GM12891 (cell line): ENCODE measurements around the gene MED12L.

Source experiments
- POLR2A ChIP-seq: IDR thresholded peaks from 2 replicates; pipeline ENCODE4 v1.6.1; 2011; ENCODE audit warnings: low read depth, low read length, control low read depth
- POLR2AphosphoS5 ChIP-seq: IDR thresholded peaks from 2 replicates; pipeline ENCODE4 v1.6.1; 2011; ENCODE audit warnings: low read depth, low read length, control low read depth
- POU2F2 ChIP-seq: IDR thresholded peaks from 2 replicates; pipeline ENCODE4 v1.6.1; 2011; ENCODE audit warnings: low read depth, mild to moderate bottlenecking, control low read depth, low read length, moderate library complexity
- TAF1 ChIP-seq: IDR thresholded peaks from 2 replicates; pipeline ENCODE4 v1.6.1; 2011; ENCODE audit warnings: low read depth, low read length, control low read depth

GRCh38 chr3:151121016-151121415 lies 35.6 kb downstream of the MED12L start:
- TF ChIP-seq POLR2A = no peak
- no peak for TF ChIP-seq POLR2AphosphoS5
- TF ChIP-seq TAF1 = no peak
- TF ChIP-seq POU2F2 = no peak
